Head of caudate nucleus (tissue), 42 donors: Measurements from ENCODE around the gene KRTAP3-1.

Experiments used
- DNase-seq, 42 donors: peaks; one replicate each; pipeline versions ENCODE4 v3.0.0 to v3.0.0-alpha.2; 2020 to 2021; ENCODE audit warnings: mixed read lengths in 7 of 42
- intact Hi-C: fragments of 100-400 bp; cut with DNase I; formaldehyde crosslinking; loops from one replicate; pipeline ENCODE4 v1.15.0; 2022

Gene KRTAP3-1

DNA sequence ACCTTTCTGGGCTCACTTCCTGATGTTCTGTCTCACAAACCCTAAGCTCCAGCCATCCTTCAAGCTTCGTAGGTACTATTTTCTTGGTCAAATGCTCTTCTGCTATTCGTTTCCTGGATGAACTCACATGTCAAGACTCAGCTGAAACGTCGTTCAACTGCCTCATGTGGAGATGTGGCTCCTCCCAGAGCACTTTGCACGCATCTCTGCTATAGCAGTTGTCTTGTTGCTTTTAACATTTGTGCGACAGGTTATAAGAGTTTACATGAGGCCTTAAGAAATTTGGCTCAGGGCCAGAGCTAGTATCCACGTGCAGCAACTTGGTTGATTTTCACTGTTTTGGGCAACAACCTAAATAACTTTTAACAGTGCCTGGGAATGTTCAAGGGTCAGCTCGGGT lies 22.0 kb downstream of the KRTAP3-1 start:
- intact Hi-C loops: no loop called here
- DNase-seq: no peak

DNA sequence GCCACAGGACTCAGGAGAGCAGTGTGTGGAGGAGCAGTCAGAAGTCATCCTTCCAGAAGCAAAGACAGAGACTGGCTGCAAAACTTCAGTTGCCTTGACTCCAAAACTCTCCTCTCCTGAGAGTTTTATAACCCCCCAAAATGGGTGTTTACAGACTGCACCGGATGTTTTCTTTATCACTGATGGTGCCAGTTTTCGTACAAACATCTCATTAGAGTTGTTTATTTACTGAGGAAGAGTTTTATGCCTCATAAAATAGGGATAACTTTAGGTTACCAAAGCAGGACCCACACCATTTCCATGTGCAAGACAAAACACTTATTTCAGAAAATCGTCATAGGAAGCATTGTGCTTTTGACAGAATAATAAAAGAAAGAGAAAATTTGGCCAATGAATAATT lies 24.7 kb downstream of the KRTAP3-1 start, which contains the start of gene KRT40:
KRT40 (minus strand) TSS at position 101 of the 400 bp plus-strand sequence; CDS start at position 48, 53 bp downstream.
- intact Hi-C loops: no loop called here
- no peak for DNase-seq

DNA sequence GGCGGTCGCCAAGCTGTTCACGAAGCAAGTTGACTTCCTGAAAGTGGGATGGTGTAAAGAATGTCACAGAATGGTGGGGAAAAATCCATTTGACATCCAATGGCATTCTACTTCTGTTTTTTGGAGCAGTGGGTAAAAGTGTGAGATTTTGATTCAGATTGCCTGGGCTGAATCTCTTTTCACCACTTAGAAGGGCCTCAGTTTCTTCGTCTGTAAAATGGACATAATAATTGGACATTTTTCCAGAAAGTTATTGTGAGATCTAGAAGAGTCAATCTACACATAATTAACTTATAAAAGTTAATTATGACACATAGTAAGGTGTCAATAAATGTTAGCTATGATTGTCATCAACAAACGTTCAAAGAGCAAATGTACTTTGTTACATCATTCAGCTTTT lies 27.8 kb downstream of the KRTAP3-1 start:
- no peak for DNase-seq
- intact Hi-C loops: no loop called here

DNA sequence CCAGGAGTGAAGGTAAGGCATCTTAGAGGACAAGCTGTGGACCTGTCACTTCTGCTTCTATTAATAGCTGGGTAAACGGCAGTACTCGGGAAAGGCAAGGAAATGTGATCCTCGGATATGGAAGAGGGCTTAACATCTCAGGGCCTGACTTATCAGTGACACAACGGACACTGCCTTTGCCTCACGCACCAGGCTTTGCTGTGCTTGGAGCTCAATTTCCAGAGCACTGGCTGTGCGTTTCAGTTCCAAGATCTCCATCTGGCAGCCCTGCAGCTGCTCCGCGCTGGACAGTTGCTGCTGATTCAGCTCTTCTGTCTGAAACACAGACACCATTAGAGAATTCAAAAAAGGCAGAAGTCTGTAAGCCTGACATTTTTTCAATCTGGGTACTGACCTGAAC lies 28.3 kb downstream of the KRTAP3-1 start:
- peak in 24 of 42 donors; percentile 7 to 64 (median 22) for DNase-seq
- intact Hi-C loops: no loop called here

DNA sequence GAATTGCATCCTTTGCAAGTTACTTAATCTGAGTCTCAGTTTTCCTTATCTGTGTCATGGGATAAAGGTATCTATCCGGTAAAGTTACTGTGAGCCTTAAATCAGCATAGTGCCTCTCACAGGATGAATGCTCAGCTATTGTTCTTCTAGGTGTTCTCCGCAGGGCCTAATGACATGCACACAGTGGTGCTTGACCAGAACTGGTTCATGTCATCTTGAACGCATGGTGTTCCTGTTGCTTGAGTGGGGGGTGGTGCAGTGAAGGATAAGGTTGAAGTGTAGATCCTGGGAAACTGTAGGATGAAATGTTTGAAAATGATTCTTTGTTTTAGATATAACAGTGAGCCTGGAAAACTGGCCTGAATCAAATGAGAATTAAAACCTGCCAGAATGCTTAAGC lies 28.8 kb downstream of the KRTAP3-1 start:
- no peak for DNase-seq
- intact Hi-C loops: no loop called here

DNA sequence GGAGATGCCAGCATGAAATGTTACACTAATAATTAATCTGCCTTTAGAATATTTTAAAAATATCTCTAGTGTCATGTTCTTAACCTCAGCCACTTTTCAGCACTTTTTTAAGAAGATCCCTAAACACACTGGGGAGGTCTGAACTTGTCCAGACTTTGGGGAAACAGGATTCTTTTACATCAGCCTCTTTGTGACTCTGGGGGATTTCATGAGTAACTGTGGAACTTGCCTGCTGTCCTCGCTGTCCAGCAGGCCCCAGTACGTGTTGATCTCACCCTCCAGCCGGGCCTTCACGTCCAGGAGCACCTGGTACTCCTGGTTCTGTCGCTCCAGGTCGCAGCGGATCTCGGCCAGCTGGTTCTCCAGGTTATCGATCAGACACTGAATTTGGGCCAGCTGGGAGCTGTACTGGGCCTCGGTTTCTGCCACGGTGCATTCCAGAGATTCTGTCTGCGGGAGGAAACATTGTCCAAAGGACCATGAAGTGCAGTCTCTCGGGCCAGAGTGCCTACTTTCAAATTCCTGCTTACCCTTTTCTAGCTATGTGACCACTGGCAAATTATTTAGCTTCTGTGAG lies 30.3 kb downstream of the KRTAP3-1 start:
- no peak for DNase-seq
- intact Hi-C loops: no loop called here

DNA sequence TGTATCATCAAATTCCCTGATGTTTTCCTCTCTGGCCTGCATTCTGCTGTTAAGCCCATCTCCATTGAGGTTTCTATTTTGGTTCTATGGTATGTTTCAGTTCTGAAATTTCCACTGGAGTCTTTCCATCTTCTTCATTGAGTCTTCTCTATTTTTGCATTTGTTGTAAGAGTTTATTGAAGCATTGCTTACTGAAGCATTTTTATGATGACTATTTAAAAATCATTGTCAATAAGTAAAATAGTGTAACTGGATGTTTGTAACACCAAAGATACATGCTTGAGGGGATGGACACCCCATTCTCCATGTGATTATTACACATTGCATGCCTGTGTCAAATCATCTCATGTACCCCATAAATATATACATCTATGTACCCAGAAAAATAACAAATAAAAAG lies 33.4 kb downstream of the KRTAP3-1 start:
- no peak for DNase-seq
- intact Hi-C loops: no loop called here

DNA sequence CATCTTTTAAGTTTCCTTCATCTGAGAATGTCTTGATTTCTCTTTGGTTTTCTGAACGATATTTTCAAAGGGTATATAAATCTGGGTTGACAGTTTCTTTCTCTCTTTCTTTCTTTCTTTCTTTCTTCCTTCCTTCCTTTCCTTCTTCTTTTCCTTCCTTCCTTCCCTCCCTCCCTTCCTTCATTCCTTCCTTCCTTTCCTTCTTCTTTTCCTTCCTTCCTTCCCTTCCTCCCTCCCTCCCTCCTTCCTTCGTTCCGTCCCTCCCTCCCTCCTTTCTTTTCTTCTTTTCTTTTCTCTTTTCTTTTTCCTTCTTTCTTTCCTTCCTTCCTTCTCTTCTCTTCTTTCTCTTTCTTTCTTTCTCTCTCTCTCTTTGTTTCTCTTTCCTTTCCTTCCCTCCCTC lies 34.6 kb downstream of the KRTAP3-1 start:
- DNase-seq: no peak
- intact Hi-C loops: no loop called here

DNA sequence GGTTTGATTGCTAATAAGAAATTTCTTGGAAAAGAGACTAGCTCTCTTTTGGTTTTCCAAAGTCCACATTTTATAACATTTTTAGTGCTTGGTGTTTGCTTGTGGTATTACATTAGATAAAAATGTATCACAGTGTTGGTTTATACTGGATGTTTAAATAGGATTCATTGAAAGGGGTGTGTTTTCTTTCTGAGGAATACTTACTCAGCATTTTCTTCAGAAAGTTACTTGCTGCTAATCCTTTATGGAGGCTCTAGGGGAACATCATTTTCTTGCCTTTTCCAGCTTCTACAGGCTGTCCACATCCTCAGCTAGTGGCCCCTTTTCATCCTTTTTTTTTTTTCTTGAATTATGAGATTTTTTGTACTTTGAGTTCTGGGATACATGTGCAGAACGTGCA lies 41.3 kb downstream of the KRTAP3-1 start:
- intact Hi-C loops: no loop called here
- no peak for DNase-seq

DNA sequence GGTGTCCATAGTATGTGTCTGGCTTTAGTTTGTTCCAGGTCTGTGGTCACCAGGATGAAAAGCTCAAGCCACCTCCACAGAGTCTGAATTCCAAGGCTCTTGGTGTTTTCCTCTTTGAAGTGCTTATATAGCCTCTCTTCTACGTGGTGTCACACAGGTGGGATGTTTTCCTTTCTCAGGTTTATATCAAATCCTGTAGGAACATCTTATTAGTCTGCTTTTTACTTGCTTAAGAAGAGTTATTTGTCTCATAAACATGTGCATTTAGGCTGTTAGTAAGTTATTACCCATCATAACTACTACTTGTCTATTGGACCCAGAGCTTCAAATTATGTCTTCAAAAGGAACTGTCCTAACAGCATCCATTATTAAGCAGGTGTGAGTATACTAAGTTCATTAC lies 42.1 kb downstream of the KRTAP3-1 start, which contains the start of gene KRT39:
KRT39 (minus strand) TSS at position 101 of the 400 bp plus-strand sequence; CDS start at position 9, 92 bp downstream.
- intact Hi-C loops: no loop called here
- DNase-seq: no peak

DNA sequence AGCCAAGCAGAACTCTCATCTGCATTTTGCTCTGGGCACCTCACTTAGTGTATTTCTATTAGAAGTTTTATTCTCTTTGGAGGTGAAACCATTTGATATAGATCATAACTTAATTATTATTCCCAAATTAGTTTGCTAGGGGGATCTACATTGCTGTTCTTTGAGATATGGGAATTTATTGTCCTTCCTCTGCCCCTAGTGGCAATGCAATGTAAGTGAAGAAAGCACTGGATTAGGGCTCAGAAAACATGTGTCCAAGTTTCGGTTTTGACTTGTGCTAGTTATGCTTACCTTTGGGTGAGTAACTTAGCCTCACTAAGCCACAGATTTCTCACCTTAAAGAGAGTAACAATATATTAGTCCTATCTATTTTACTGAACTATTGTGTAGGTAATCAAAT lies 45.1 kb downstream of the KRTAP3-1 start:
- DNase-seq: no peak
- intact Hi-C loops: no loop called here

DNA sequence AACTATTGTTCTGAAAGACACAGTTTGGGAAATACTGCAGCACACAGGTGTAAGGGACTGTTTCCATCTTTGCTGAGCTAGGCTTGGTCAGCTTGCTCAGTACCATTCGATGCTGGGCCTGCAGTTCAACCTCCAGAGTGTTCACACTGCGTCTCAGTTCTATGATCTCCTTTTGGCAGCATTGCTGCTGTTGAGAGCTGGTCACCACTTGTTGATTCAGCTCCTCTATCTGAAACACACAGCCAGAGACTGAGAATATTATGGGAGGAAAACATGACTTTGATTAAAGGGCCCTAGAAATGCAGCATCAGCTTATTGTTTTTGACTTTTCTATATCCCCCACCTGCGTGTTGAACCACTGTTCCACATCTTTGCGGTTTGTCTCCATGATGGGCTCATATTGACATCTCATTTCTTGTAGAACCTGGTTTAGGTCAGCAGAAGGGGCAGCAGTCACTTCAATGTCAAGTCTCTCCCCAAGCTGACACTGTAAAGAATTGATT lies 46.8 kb downstream of the KRTAP3-1 start:
- intact Hi-C loops: no loop called here
- DNase-seq: no peak

DNA sequence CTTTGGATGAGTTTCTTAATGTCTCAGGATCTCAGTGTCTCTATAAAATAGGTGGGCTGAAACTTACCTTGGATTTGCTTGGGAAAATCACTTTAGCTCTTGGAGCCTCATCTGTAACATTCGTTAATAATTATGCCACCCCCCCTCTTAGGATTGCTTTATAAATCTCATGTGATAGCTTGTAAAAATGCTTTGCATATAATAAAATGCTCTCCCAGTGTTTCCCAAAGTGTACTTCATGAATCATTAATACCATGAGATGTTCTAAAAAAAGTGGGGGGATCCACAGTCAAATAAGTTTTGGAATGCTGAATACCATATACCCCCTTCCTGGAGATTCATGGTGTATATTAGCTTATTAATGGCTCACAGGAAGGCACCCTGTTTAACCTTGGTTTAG lies 47.3 kb downstream of the KRTAP3-1 start:
- intact Hi-C loops: no loop called here
- no peak for DNase-seq

DNA sequence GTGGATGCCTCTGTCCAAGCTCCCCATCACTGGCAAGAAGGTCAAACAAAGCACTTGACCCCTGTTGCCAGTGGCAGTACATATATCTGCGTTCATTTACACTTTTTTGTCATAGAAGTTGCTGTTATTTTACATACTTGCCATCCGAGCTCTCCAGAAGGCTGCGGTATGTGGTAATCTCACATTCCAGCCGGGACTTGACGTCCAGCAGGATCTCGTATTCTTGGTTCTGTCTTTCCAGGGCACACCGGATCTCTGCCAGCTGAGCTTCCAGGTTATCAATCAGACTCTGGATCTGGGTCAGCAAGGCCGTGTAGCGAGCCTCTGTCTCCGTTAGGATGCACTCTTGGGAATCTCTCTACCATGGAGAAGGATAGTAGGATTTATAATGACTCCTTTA lies 48.8 kb downstream of the KRTAP3-1 start:
- no peak for DNase-seq
- intact Hi-C loops: no loop called here
